ENCODE data around the gene ZNF385B. TPM values are rescaled to one million over a fixed set of nuclear protein-coding genes. Genes with fewer than 3 reads are reported as not detected.
A peak's percentile ranks its signal among the peaks of the same experiment; 100 is the strongest.

ZNF385B gene
- polyA plus RNA-seq, 1 of the 3 experiments (the other 2 are of a cell fraction): 0.16 TPM

DNA sequence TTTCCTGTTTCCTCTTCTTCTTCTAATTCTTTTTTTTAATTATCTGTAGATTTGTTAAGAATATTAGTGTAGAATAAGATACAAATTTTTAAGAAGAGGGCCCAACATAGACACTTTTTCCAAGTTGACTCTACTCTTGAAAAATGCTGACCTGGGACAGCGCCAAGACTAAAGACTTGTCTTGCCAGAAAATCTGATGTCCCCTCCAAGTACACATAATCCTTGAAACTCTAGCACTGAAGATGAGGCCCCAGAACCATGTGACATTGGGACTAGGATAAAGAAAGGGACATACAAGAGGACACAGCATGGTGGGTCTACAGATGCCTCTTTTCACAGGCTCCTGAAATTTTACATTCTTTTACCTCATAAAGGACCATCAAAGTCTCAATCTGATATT lies 325.2 kb downstream of the ZNF385B start:
- no peak overlapping the region for H3K9ac ChIP-seq
- no peaks in the 10 kb centered on the region; a peak in 2 of 4 replicates for H3K4me1 ChIP-seq (ENCODE audit: control insufficient read depth in 1 of 2, insufficient read depth in 2 of 2, low read depth in 1 of 2, low read length in 1 of 2)
- H3K36me3 ChIP-seq (replicated peaks in 1 of 2; ENCODE audit: control insufficient read depth in 1 of 2, insufficient read depth in 2 of 2, low read length in 1 of 2): no peaks in the 10 kb centered on the region
- 100% methylated on average over 1 of the region's 1 CpG for WGBS (ENCODE audit: low lambda C conversion rate)
- peaks cover 7% of the 10 kb centered on the region for H3F3A ChIP-seq (replicated peaks; ENCODE audit: insufficient read depth)
- H3K4me3 ChIP-seq (ENCODE audit: low read depth in 2 of 2, low read length in 1 of 2): no peak overlapping the region
- no peak overlapping the region for H3K27ac ChIP-seq (ENCODE audit: low read depth in 2 of 2, low read length in 1 of 2)
- no peak overlapping the region for H2AFZ ChIP-seq (ENCODE audit: low read depth)
- no peaks in the 10 kb centered on the region for H3K9me3 ChIP-seq
- TF ChIP-seq NFIC (IDR thresholded peaks at IDR 0.05; ENCODE audit: borderline replicate concordance) (peak; percentile 59), EP300 (IDR thresholded peaks at IDR 0.05; ENCODE audit: borderline replicate concordance in 1 of 2, low read depth in 1 of 2, low read length in 1 of 2) (no peak)
- no peaks in the 10 kb centered on the region for H3K9me2 ChIP-seq
- POLR2A ChIA-PET: no interaction called here
- H4K20me1 ChIP-seq (ENCODE audit: insufficient read depth): no peaks in the 10 kb centered on the region
- CTCF ChIA-PET: no interaction called here
- no peak overlapping the region for H3K4me2 ChIP-seq
- DNase-seq: no peak
- no peaks in the 10 kb centered on the region for H3K27me3 ChIP-seq (ENCODE audit: insufficient read depth)
- no peaks in the 10 kb centered on the region for H3K79me2 ChIP-seq (ENCODE audit: insufficient read depth)

DNA sequence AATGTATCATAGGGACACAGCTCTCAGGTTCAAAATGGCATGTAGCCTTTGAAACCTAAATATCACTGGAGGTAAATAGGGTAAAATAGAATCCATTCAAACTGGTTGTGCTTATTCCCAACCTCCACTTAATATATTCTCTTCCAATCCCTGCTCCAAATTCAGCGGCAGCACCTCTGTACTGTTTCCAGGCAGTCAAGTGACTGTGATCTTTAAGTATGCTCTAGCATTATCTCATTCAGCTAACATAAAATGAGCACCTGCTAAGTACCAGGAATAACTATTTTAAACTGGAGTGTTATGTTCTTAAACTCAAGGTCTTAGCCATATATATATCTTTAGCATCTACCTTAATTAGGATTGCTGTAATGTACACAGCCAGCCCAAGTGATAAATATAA lies 327.5 kb downstream of the ZNF385B start:
- H3K9me3 ChIP-seq: no peaks in the 10 kb centered on the region
- H3K36me3 ChIP-seq (replicated peaks in 1 of 2; ENCODE audit: control insufficient read depth in 1 of 2, insufficient read depth in 2 of 2, low read length in 1 of 2): no peaks in the 10 kb centered on the region
- CTCF ChIA-PET: no interaction called here
- no peak for DNase-seq
- H3K27me3 ChIP-seq (ENCODE audit: insufficient read depth): no peaks in the 10 kb centered on the region
- no peak for TF ChIP-seq GATA2 (CRISPR knock-in tag; IDR thresholded peaks at IDR 0.05)
- TF ChIP-seq TEAD4 (IDR thresholded peaks at IDR 0.05; ENCODE audit: borderline replicate concordance, insufficient read depth): no peak
- TF ChIP-seq RFX5 (IDR thresholded peaks at IDR 0.05; ENCODE audit: low read length): no peak
- TF ChIP-seq, protein P1, sequence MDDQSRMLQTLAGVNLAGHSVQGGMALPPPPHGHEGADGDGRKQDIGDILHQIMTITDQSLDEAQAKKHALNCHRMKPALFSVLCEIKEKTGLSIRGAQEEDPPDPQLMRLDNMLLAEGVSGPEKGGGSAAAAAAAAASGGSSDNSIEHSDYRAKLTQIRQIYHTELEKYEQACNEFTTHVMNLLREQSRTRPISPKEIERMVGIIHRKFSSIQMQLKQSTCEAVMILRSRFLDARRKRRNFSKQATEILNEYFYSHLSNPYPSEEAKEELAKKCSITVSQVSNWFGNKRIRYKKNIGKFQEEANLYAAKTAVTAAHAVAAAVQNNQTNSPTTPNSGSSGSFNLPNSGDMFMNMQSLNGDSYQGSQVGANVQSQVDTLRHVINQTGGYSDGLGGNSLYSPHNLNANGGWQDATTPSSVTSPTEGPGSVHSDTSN (IDR thresholded peaks at IDR 0.05): no peak
- TF ChIP-seq POLR2AphosphoS5 (IDR thresholded peaks at IDR 0.05; ENCODE audit: low read depth, low read length): no peak
- TF ChIP-seq NRF1 (IDR thresholded peaks at IDR 0.05; ENCODE audit: low read depth, low read length): no peak
- TF ChIP-seq, protein P2, sequence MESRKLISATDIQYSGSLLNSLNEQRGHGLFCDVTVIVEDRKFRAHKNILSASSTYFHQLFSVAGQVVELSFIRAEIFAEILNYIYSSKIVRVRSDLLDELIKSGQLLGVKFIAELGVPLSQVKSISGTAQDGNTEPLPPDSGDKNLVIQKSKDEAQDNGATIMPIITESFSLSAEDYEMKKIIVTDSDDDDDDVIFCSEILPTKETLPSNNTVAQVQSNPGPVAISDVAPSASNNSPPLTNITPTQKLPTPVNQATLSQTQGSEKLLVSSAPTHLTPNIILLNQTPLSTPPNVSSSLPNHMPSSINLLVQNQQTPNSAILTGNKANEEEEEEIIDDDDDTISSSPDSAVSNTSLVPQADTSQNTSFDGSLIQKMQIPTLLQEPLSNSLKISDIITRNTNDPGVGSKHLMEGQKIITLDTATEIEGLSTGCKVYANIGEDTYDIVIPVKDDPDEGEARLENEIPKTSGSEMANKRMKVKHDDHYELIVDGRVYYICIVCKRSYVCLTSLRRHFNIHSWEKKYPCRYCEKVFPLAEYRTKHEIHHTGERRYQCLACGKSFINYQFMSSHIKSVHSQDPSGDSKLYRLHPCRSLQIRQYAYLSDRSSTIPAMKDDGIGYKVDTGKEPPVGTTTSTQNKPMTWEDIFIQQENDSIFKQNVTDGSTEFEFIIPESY (IDR thresholded peaks at IDR 0.05; ENCODE audit: borderline replicate concordance, low read depth): no peak
- no peak for TF ChIP-seq NFIC (IDR thresholded peaks at IDR 0.05; ENCODE audit: borderline replicate concordance)
- TF ChIP-seq, protein P3, sequence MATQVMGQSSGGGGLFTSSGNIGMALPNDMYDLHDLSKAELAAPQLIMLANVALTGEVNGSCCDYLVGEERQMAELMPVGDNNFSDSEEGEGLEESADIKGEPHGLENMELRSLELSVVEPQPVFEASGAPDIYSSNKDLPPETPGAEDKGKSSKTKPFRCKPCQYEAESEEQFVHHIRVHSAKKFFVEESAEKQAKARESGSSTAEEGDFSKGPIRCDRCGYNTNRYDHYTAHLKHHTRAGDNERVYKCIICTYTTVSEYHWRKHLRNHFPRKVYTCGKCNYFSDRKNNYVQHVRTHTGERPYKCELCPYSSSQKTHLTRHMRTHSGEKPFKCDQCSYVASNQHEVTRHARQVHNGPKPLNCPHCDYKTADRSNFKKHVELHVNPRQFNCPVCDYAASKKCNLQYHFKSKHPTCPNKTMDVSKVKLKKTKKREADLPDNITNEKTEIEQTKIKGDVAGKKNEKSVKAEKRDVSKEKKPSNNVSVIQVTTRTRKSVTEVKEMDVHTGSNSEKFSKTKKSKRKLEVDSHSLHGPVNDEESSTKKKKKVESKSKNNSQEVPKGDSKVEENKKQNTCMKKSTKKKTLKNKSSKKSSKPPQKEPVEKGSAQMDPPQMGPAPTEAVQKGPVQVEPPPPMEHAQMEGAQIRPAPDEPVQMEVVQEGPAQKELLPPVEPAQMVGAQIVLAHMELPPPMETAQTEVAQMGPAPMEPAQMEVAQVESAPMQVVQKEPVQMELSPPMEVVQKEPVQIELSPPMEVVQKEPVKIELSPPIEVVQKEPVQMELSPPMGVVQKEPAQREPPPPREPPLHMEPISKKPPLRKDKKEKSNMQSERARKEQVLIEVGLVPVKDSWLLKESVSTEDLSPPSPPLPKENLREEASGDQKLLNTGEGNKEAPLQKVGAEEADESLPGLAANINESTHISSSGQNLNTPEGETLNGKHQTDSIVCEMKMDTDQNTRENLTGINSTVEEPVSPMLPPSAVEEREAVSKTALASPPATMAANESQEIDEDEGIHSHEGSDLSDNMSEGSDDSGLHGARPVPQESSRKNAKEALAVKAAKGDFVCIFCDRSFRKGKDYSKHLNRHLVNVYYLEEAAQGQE (IDR thresholded peaks at IDR 0.05; ENCODE audit: low read depth, low read length): no peak
- no peak for TF ChIP-seq MXI1 (IDR thresholded peaks at IDR 0.05; ENCODE audit: low read depth, low read length)
- TF ChIP-seq MEF2A (IDR thresholded peaks at IDR 0.05; ENCODE audit: borderline replicate concordance, low read depth): no peak
- TF ChIP-seq, protein P4, sequence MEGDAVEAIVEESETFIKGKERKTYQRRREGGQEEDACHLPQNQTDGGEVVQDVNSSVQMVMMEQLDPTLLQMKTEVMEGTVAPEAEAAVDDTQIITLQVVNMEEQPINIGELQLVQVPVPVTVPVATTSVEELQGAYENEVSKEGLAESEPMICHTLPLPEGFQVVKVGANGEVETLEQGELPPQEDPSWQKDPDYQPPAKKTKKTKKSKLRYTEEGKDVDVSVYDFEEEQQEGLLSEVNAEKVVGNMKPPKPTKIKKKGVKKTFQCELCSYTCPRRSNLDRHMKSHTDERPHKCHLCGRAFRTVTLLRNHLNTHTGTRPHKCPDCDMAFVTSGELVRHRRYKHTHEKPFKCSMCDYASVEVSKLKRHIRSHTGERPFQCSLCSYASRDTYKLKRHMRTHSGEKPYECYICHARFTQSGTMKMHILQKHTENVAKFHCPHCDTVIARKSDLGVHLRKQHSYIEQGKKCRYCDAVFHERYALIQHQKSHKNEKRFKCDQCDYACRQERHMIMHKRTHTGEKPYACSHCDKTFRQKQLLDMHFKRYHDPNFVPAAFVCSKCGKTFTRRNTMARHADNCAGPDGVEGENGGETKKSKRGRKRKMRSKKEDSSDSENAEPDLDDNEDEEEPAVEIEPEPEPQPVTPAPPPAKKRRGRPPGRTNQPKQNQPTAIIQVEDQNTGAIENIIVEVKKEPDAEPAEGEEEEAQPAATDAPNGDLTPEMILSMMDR (IDR thresholded peaks at IDR 0.05): no peak
- no peak for TF ChIP-seq SIN3A (IDR thresholded peaks at IDR 0.05; ENCODE audit: borderline replicate concordance, low read depth, low read length)
- TF ChIP-seq GABPA (IDR thresholded peaks at IDR 0.05; ENCODE audit: low read depth): no peak
- TF ChIP-seq TAF1 (IDR thresholded peaks at IDR 0.05; ENCODE audit: borderline replicate concordance, low read depth, low read length): no peak
- TF ChIP-seq, protein P5, sequence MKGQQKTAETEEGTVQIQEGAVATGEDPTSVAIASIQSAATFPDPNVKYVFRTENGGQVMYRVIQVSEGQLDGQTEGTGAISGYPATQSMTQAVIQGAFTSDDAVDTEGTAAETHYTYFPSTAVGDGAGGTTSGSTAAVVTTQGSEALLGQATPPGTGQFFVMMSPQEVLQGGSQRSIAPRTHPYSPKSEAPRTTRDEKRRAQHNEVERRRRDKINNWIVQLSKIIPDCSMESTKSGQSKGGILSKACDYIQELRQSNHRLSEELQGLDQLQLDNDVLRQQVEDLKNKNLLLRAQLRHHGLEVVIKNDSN (IDR thresholded peaks at IDR 0.05; ENCODE audit: borderline replicate concordance, low read depth): no peak
- TF ChIP-seq, protein P6, sequence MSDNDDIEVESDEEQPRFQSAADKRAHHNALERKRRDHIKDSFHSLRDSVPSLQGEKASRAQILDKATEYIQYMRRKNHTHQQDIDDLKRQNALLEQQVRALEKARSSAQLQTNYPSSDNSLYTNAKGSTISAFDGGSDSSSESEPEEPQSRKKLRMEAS (IDR thresholded peaks at IDR 0.05; ENCODE audit: low read depth): no peak
- H3K4me2 ChIP-seq: no peak overlapping the region
- H3K9me2 ChIP-seq: no peaks in the 10 kb centered on the region
- WGBS (ENCODE audit: low lambda C conversion rate): 90% methylated on average over 1 of the region's 1 CpG
- no peaks in the 10 kb centered on the region for H3K79me2 ChIP-seq (ENCODE audit: insufficient read depth)
- H4K20me1 ChIP-seq (ENCODE audit: insufficient read depth): no peaks in the 10 kb centered on the region
- no peaks in the 10 kb centered on the region; a peak in 2 of 4 replicates for H3K4me1 ChIP-seq (ENCODE audit: control insufficient read depth in 1 of 2, insufficient read depth in 2 of 2, low read depth in 1 of 2, low read length in 1 of 2)
- H3K9ac ChIP-seq: no peak overlapping the region
- H3K4me3 ChIP-seq (ENCODE audit: low read depth in 2 of 2, low read length in 1 of 2): no peak overlapping the region
- POLR2A ChIA-PET: no interaction called here
- H3K27ac ChIP-seq (ENCODE audit: low read depth in 2 of 2, low read length in 1 of 2): no peak overlapping the region
- peaks cover 7% of the 10 kb centered on the region for H3F3A ChIP-seq (replicated peaks; ENCODE audit: insufficient read depth)
- no peak overlapping the region for H2AFZ ChIP-seq (ENCODE audit: low read depth)
